PC-3 (cell line): Measurements from ENCODE around the gene MAPK1. TPM values are rescaled to one million over a fixed set of nuclear protein-coding genes. Genes with fewer than 3 reads are reported as not detected.

Experiments
- ATAC-seq: fragments of 200-7000 bp; cut with Tn5 transposase; 2 replicates; pipeline ENCODE4 v1.9.1; 2020; ENCODE audit warnings: mild to moderate bottlenecking, moderate library complexity
- BruUV-seq: library from RNA; stranded (reverse); fragments of 400-500 nt; replicated peaks from 2 replicates; lab custom pipeline; 2021; lab: Mats Ljungman, UMichigan
- CTCF ChIA-PET: fragments of 300-600 bp; sonication (Branson Sonifier 250); formaldehyde crosslinking; loops from one replicate; lab custom pipeline; 2022; ENCODE audit warnings: antibody characterized with exemption; lab: Charles Lee
- POLR2A ChIA-PET: fragments of 300-600 bp; sonication (Branson Sonifier 250); formaldehyde crosslinking; loops from one replicate; lab custom pipeline; 2022; ENCODE audit warnings: antibody characterized with exemption; ENCODE audit not compliant: unreplicated experiment; lab: Charles Lee
- DNase-seq: peaks from one replicate; pipeline ENCODE4 v3.0.0-alpha.2; 2015
- H2AFZ ChIP-seq: fragments of 300-600 bp; sonication (generic); 2 replicates; pipeline ENCODE4 v1.6.0; 2016; ENCODE audit warnings: antibody characterized with exemption, low read length
- H3F3A ChIP-seq: fragments of 300-600 bp; sonication (generic); one replicate; pipeline ENCODE4 v1.6.0; 2017; ENCODE audit warnings: antibody characterized with exemption, low read length, control low read depth, mild to moderate bottlenecking; ENCODE audit not compliant: unreplicated experiment
- H3K27ac ChIP-seq: fragments of 300-600 bp; sonication (generic); 2 replicates; pipeline ENCODE4 v1.5.1; 2016; ENCODE audit warnings: mild to moderate bottlenecking, low read length
- H3K27me3 ChIP-seq: fragments of 300-600 bp; sonication (generic); 2 replicates; pipeline ENCODE4 v1.6.1; 2016; ENCODE audit warnings: low read length, mixed read lengths
- H3K36me3 ChIP-seq: fragments of 300-600 bp; sonication (generic); 2 replicates; pipeline ENCODE4 v1.6.1; 2016; ENCODE audit warnings: low read depth, mixed run types, low read length, mixed read lengths
- H3K4me1 ChIP-seq: fragments of 300-600 bp; sonication (generic); 2 replicates; pipeline ENCODE4 v1.5.1; 2016; ENCODE audit warnings: low read length; ENCODE audit not compliant: insufficient read depth
- H3K4me2 ChIP-seq: fragments of 300-600 bp; sonication (generic); 2 replicates; pipeline ENCODE4 v1.6.0; 2016; ENCODE audit warnings: low read length
- H3K4me3 ChIP-seq: fragments of 300-600 bp; sonication (generic); 2 replicates; pipeline ENCODE4 v1.5.1; 2016; ENCODE audit warnings: mild to moderate bottlenecking, low read length, mixed read lengths
- H3K79me2 ChIP-seq: fragments of 300-600 bp; sonication (generic); 2 replicates; pipeline ENCODE4 v1.6.1; 2017; ENCODE audit warnings: low read length, mixed read lengths
- H3K9ac ChIP-seq: fragments of 300-600 bp; sonication (generic); 2 replicates; pipeline ENCODE4 v1.6.0; 2016; ENCODE audit warnings: mild to moderate bottlenecking, low read length
- H3K9me2 ChIP-seq: fragments of 300-600 bp; sonication (generic); replicated peaks from 2 replicates; pipeline ENCODE4 v1.6.1; 2016; ENCODE audit warnings: mixed run types, low read length, mixed read lengths
- H3K9me3 ChIP-seq: fragments of 300-600 bp; sonication (generic); 2 replicates; pipeline ENCODE4 v1.6.1; 2016; ENCODE audit warnings: low read length, mixed read lengths
- H4K20me1 ChIP-seq: fragments of 300-600 bp; sonication (generic); 2 replicates; pipeline ENCODE4 v1.6.1; 2016; ENCODE audit warnings: low read length, mixed read lengths
- EZH2 ChIP-seq: fragments of 300-600 bp; sonication (generic); IDR thresholded peaks from one replicate; pipeline ENCODE4 v1.6.1; 2017; ENCODE audit warnings: antibody characterized with exemption, mild to moderate bottlenecking, low read length; ENCODE audit not compliant: unreplicated experiment
- EZH2phosphoT487 ChIP-seq: fragments of 300-600 bp; sonication (generic); IDR thresholded peaks from 2 replicates; pipeline ENCODE4 v1.6.1; 2018; ENCODE audit warnings: mild to moderate bottlenecking, antibody characterized with exemption, low read length, borderline replicate concordance
- intact Hi-C: fragments of 100-400 bp; cut with micrococcal nuclease; formaldehyde crosslinking; loops from 2 replicates; pipeline ENCODE4 v1.9.0; 2023
- total RNA-seq: library from RNA; depleted of rRNA; stranded (reverse); fragments of >200 nt; gene quantifications from 2 replicates; pipeline ENCODE4 v1.2.3, GENCODE V29; 2014
- TF ChIP-seq, protein P1 (sequence below): fragments of 300-600 bp; sonication (generic); conservative IDR thresholded peaks from 2 replicates; pipeline ENCODE4 v1.5.1; 2017; ENCODE audit warnings: antibody characterized with exemption, low read depth, mild to moderate bottlenecking, low read length

Gene MAPK1
- total RNA-seq, 1 experiment from 2014 or later, result 25.1 TPM

DNA sequence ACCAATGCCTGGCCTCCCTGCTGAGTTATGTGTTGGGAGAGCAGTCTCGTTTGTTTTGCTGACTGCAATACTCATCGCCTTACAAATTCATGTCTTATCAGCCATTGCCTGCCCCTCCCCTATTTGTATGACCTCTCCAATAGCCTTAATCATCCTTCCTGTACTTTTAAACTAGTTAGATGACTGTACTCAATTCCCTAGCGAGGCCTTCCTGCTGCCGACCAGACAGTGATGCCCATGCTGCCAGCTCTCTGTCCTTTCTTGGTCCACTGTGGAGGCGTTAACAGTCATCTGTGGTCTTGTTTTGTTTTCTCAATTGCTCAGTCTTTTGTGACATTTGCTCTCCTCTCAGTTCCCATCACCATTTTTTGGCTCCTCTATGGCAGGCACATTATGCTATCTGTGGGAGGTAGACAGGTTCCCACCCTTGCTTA lies 111.6 kb downstream of the MAPK1 start:
- H3K4me3 ChIP-seq, result no peak overlapping the region
- H3K9me2 ChIP-seq, result no peaks in the 10 kb centered on the region
- H3K27me3 ChIP-seq, result no peaks in the 10 kb centered on the region
- peak; percentile 85 for ATAC-seq
- peak overlapping the region; percentile 54 for H3K27ac ChIP-seq
- TF ChIP-seq EZH2phosphoT487 (no peak), EZH2 (no peak)
- TF ChIP-seq, protein P1, sequence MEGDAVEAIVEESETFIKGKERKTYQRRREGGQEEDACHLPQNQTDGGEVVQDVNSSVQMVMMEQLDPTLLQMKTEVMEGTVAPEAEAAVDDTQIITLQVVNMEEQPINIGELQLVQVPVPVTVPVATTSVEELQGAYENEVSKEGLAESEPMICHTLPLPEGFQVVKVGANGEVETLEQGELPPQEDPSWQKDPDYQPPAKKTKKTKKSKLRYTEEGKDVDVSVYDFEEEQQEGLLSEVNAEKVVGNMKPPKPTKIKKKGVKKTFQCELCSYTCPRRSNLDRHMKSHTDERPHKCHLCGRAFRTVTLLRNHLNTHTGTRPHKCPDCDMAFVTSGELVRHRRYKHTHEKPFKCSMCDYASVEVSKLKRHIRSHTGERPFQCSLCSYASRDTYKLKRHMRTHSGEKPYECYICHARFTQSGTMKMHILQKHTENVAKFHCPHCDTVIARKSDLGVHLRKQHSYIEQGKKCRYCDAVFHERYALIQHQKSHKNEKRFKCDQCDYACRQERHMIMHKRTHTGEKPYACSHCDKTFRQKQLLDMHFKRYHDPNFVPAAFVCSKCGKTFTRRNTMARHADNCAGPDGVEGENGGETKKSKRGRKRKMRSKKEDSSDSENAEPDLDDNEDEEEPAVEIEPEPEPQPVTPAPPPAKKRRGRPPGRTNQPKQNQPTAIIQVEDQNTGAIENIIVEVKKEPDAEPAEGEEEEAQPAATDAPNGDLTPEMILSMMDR, result no peak
- peak overlapping the region; percentile 34 for H3K4me2 ChIP-seq
- POLR2A ChIA-PET, result no interaction called here
- no peaks in the 10 kb centered on the region for H3F3A ChIP-seq
- H3K36me3 ChIP-seq, result no peaks in the 10 kb centered on the region
- CTCF ChIA-PET, result no interaction called here
- H3K9me3 ChIP-seq, result no peaks in the 10 kb centered on the region
- no peak overlapping the region for H3K9ac ChIP-seq
- H2AFZ ChIP-seq, result no peak overlapping the region
- peaks cover 14% of the 10 kb centered on the region for H3K4me1 ChIP-seq
- BruUV-seq, result no TSS peak
- no peaks in the 10 kb centered on the region for H3K79me2 ChIP-seq
- intact Hi-C loops, result no loop called here
- DNase-seq, result peak; percentile 57
- H4K20me1 ChIP-seq, result no peaks in the 10 kb centered on the region

DNA sequence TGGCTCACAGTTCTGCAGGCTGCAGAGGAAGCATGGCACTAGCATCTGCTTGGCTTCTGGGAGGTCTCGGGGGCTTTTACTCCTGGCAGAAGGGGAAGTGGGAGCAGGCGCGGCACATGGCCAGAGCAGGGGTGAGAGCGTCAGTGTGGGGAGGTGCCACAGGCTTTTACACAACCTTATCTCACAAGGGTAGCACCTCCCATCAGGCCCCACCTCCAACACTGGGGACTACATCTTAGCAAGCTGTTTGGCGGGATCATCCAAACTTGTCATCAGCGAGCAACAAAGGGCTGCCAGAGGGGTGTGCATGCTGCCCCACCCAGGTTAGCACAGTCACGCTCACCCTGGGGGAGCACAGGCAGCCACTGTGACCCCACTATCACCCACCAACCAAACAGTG lies 112.9 kb downstream of the MAPK1 start:
- Histone ChIP-seq H4K20me1 (no peaks in the 10 kb centered on the region), H3K9me2 (no peaks in the 10 kb centered on the region), H3K4me2 (no peak overlapping the region), H3F3A (no peaks in the 10 kb centered on the region), H2AFZ (no peak overlapping the region), H3K4me3 (no peak overlapping the region), H3K9ac (no peak overlapping the region), H3K79me2 (no peaks in the 10 kb centered on the region), H3K36me3 (no peaks in the 10 kb centered on the region), H3K27ac (no peak overlapping the region), H3K9me3 (no peaks in the 10 kb centered on the region), H3K4me1 (peaks cover 14% of the 10 kb centered on the region), H3K27me3 (no peaks in the 10 kb centered on the region)
- no peak for DNase-seq
- POLR2A ChIA-PET, result no interaction called here
- CTCF ChIA-PET, result no interaction called here
- TF ChIP-seq EZH2 (no peak), EZH2phosphoT487 (no peak)
- TF ChIP-seq, protein P1, result no peak
- BruUV-seq, result no TSS peak
- intact Hi-C loops, result no loop called here
- ATAC-seq, result no peak

DNA sequence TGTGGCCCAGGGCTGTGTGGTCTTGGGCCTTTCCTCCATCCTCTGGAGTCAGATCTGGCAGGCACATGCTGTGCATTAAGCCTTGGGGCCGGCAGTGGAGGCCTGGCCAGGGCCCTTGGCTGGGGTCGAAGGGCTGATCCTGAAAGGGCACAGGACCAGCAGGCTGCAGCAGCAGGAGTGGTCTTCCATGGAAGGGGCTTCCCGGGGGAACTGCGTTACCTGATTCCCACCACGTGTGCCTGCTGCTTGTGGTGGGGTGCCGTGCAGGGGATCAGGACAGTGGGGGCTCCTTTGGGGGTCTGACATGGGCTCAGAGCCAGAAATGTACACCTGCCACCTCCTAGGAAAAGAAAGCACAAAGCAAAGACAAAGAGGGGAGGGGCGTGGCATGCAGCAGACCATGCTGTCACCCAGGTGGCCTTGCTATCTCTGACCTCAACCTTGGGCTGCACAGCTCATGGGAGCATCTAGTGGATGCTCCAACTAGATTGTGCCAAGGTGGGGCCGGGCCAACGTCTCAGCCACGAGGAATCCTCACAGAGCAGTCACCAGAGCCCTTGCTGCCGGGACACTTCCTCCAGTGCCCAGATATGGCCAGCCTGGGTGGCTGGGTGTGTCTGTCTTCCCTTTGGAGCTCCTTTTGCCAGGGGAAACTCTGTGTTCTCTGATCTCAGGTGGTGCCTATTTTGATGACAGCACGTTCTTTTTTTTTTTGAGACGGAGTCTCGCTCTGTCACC lies 113.9 kb downstream of the MAPK1 start:
- H3K79me2 ChIP-seq, result no peaks in the 10 kb centered on the region
- H3K9ac ChIP-seq, result no peak overlapping the region
- H2AFZ ChIP-seq, result no peak overlapping the region
- no peak for ATAC-seq
- POLR2A ChIA-PET, result interaction anchor here (0.7 kb wide), 1 partner anchor 9 kb away, joined by 4 read pairs; no protein-coding TSS in a partner anchor
- no peak for DNase-seq
- no peaks in the 10 kb centered on the region for H4K20me1 ChIP-seq
- peaks cover 14% of the 10 kb centered on the region for H3K4me1 ChIP-seq
- intact Hi-C loops, result no loop called here
- TF ChIP-seq EZH2phosphoT487, result no peak
- TF ChIP-seq, protein P1, result no peak
- no peak for TF ChIP-seq EZH2
- no peaks in the 10 kb centered on the region for H3K9me3 ChIP-seq
- CTCF ChIA-PET, result no interaction called here
- BruUV-seq, result no TSS peak
- H3F3A ChIP-seq, result no peaks in the 10 kb centered on the region
- H3K9me2 ChIP-seq, result no peaks in the 10 kb centered on the region
- no peak overlapping the region for H3K27ac ChIP-seq
- H3K4me3 ChIP-seq, result no peak overlapping the region
- H3K27me3 ChIP-seq, result no peaks in the 10 kb centered on the region
- H3K4me2 ChIP-seq, result no peak overlapping the region
- no peaks in the 10 kb centered on the region for H3K36me3 ChIP-seq
